Peyer's patch (tissue), 4 donors: ENCODE data around the gene SGMS1. TPM values are rescaled to one million over a fixed set of nuclear protein-coding genes. Genes with fewer than 3 reads are reported as not detected.

Experiments
- DNase-seq, 3 donors: peaks; one replicate each; pipeline ENCODE4 v3.0.0-alpha.2; 2017 to 2019
- H3K27ac ChIP-seq, 4 donors: fragments of 200-600 bp; sonication (generic); one replicate each; pipeline ENCODE4 v1.5.1; 2016 to 2019
- H3K27me3 ChIP-seq, 2 donors: fragments of 200-600 bp; sonication (generic); one replicate each; pipeline ENCODE4 v1.5.1; 2019
- H3K36me3 ChIP-seq, 3 donors: fragments of 200-600 bp; sonication (generic); one replicate each; pipeline ENCODE4 v1.5.1; 2016 to 2019
- H3K4me1 ChIP-seq, 4 donors: fragments of 200-600 bp; sonication (generic); one replicate each; pipeline ENCODE4 v1.5.1; 2016 to 2019
- H3K4me3 ChIP-seq, 4 donors: fragments of 200-600 bp; sonication (generic); 1 replicate in 3 of 4; 2 replicates in 1 of 4; pipeline ENCODE4 v1.5.1; 2016 to 2019; ENCODE audit warnings: mild to moderate bottlenecking in 1 of 4
- H3K9me3 ChIP-seq, 4 donors: fragments of 200-600 bp; sonication (generic); one replicate each; pipeline ENCODE4 v1.5.1; 2016 to 2019; ENCODE audit warnings: mild to moderate bottlenecking in 1 of 4
- POLR2A ChIP-seq, 2 donors: fragments of 450-650 bp; IDR thresholded peaks; one replicate each; pipeline ENCODE4 v1.5.1; 2017; ENCODE audit warnings: antibody characterized with exemption in 2 of 2, mild to moderate bottlenecking in 2 of 2, moderate library complexity in 2 of 2
- total RNA-seq, 4 donors: library from RNA; depleted of rRNA; stranded (reverse); fragments of >200 nt; gene quantifications; one replicate each; pipeline ENCODE4 v1.1.0, GENCODE V29; 2016
- TF ChIP-seq, protein P1 (sequence below), 6 experiments: fragments of 450-650 bp in 4 of 6; fragments of 200-600 bp in 2 of 6; sonication (generic) in 1 of 6; IDR thresholded peaks; one replicate each; pipeline ENCODE4 v1.5.1; 2017 to 2019; ENCODE audit warnings: antibody characterized with exemption in 6 of 6, mild to moderate bottlenecking in 3 of 6, moderate library complexity in 1 of 6

The SGMS1 gene
- total RNA-seq, 4 donors from 2014 or later = 73.4 to 117 (median 88.4) TPM

DNA sequence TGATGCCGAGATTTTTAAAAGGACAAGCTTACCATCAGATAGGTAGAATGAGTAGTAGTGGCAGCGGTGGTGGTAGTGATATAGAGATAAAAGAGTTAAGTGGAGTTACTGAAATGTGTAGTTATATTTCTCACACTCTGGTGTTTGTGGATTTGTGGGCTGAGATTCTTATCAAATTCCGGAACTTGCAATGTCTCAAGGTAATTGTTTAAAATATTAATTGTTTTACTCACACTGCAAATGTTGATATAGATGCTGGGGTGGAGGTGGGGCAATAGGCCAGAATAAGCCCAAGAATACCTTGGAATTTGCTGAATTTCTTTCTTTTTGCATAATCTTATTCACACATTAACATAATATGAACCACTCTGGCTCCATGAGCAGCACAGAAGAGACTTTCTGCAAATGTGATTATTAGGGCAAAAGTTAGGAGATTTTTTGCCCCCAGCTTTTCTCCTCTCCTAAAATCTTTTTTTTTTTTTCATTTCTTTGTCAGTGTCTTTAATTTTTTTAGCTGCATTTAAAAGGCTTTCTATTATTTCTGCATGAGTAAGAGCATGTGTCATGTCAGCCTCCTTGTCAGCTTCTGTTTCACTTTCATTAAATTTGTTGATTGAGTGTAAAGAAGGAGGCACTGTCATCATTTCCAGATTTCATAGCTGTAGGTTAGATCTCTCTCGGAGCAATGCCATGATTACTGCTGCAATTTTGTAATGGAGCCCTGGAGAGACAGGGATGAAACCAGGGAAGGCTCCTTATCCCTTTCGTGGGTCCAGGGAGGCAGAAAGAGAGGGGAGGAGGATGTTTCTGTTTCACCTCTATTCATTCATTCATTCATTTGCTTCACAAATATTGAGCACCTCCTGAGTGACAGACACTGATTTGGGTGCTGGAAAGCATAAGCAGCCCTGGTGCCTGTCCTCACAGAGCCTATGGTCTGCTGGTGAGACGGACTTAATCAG is 13.1 kb upstream of the SGMS1 start:
- Histone ChIP-seq H3K27me3 (no peaks in the 10 kb centered on the region), H3K4me1 (no peaks in the 10 kb centered on the region), H3K4me3 (no peak overlapping the region), H3K36me3 (no peaks in the 10 kb centered on the region), H3K27ac (no peak overlapping the region), H3K9me3 (no peaks in the 10 kb centered on the region)
- DNase-seq = no peak
- TF ChIP-seq POLR2A (IDR thresholded peaks at IDR 0.05) = no peak
- TF ChIP-seq, protein P1, sequence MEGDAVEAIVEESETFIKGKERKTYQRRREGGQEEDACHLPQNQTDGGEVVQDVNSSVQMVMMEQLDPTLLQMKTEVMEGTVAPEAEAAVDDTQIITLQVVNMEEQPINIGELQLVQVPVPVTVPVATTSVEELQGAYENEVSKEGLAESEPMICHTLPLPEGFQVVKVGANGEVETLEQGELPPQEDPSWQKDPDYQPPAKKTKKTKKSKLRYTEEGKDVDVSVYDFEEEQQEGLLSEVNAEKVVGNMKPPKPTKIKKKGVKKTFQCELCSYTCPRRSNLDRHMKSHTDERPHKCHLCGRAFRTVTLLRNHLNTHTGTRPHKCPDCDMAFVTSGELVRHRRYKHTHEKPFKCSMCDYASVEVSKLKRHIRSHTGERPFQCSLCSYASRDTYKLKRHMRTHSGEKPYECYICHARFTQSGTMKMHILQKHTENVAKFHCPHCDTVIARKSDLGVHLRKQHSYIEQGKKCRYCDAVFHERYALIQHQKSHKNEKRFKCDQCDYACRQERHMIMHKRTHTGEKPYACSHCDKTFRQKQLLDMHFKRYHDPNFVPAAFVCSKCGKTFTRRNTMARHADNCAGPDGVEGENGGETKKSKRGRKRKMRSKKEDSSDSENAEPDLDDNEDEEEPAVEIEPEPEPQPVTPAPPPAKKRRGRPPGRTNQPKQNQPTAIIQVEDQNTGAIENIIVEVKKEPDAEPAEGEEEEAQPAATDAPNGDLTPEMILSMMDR (IDR thresholded peaks at IDR 0.05) = no peak

GRCh38 chr10:50635286-50635685 is 11.5 kb upstream of the SGMS1 start:
- Histone ChIP-seq H3K27me3 (no peaks in the 10 kb centered on the region), H3K4me1 (no peaks in the 10 kb centered on the region), H3K36me3 (no peaks in the 10 kb centered on the region), H3K27ac (no peak overlapping the region), H3K9me3 (no peaks in the 10 kb centered on the region), H3K4me3 (no peak overlapping the region)
- no peak for DNase-seq
- no peak for TF ChIP-seq POLR2A (IDR thresholded peaks at IDR 0.05)
- TF ChIP-seq, protein P1 (IDR thresholded peaks at IDR 0.05) = no peak

DNA sequence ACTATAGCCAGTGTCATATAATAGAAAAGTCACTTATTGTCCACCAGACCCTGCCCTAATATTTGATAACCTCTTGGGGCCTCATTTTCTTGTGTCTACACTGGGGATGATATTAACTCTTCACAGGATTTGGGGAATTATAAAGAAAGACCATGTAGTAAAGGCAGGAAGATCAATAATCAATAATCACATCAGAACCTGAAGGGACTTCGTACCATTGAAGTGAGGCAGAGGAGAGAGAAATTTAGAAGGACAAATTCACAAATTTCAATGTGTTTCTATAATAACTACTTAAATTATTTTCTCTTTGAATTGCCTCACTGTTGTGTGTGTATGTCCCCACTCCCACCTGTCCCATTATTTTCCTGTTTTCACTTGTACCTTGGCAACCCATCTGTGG is 10.7 kb upstream of the SGMS1 start:
- Histone ChIP-seq H3K27ac (no peak overlapping the region), H3K4me3 (no peak overlapping the region), H3K9me3 (no peaks in the 10 kb centered on the region), H3K4me1 (no peaks in the 10 kb centered on the region), H3K36me3 (no peaks in the 10 kb centered on the region), H3K27me3 (no peaks in the 10 kb centered on the region)
- no peak for DNase-seq
- TF ChIP-seq, protein P1 (IDR thresholded peaks at IDR 0.05) = no peak
- TF ChIP-seq POLR2A (IDR thresholded peaks at IDR 0.05) = no peak

DNA sequence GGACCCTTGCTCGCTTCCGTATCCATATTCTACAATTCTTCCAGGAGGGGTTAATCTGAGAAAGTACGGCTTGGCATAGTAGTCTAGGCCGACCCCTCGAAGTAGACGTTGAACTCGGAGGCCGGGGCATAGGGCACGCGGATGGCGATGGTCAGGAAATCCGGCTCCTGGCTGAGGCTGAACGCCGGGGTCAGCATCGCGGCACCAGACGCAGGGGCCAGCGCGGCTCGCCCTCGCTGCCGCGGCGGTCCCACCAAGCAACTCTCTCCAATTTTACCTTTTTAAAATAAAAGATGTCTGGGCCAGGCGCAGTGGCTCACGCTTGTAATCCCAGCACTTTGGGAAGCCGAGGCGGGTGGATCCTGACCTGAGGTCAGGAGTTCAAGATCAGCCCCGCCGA is 7.3 kb upstream of the SGMS1 start:
- Histone ChIP-seq H3K27ac (no peak overlapping the region), H3K9me3 (no peaks in the 10 kb centered on the region), H3K4me3 (no peak overlapping the region), H3K36me3 (no peaks in the 10 kb centered on the region), H3K27me3 (no peaks in the 10 kb centered on the region), H3K4me1 (no peaks in the 10 kb centered on the region)
- TF ChIP-seq, protein P1 (IDR thresholded peaks at IDR 0.05) = no peak
- no peak for TF ChIP-seq POLR2A (IDR thresholded peaks at IDR 0.05)
- DNase-seq = no peak

GRCh38 chr10:50629495-50630122 is 5.9 kb upstream of the SGMS1 start:
- peaks cover 0 to 6% (median 0%) of the 10 kb centered on the region in 4 donors for H3K4me1 ChIP-seq
- TF ChIP-seq, protein P1 (IDR thresholded peaks at IDR 0.05) = no peak
- no peak for TF ChIP-seq POLR2A (IDR thresholded peaks at IDR 0.05)
- no peak overlapping the region for H3K27ac ChIP-seq
- H3K27me3 ChIP-seq = no peaks in the 10 kb centered on the region
- H3K9me3 ChIP-seq = no peaks in the 10 kb centered on the region
- DNase-seq = no peak
- no peak overlapping the region for H3K4me3 ChIP-seq
- H3K36me3 ChIP-seq = no peaks in the 10 kb centered on the region
